HepG2 (cell line): ENCODE data around the gene NME7. TPM values are rescaled to one million over a fixed set of nuclear protein-coding genes. Genes with fewer than 3 reads are reported as not detected.

ENCODE experiments used
- AHDC1 ChIP-seq: sonication (generic); formaldehyde crosslinking; IDR thresholded peaks from 2 replicates; pipeline ENCODE4 v1.5.1; 2020; ENCODE audit warnings: mild to moderate bottlenecking, missing genetic modification reagents, borderline replicate concordance
- CCDC6 ChIP-seq: sonication (generic); formaldehyde crosslinking; IDR thresholded peaks from 2 replicates; pipeline ENCODE4 v1.8.1; 2022; ENCODE audit warnings: mild to moderate bottlenecking, missing genetic modification reagents, moderate library complexity
- FOXK2 ChIP-seq: fragments of 450-650 bp; IDR thresholded peaks from 2 replicates; pipeline ENCODE4 v1.6.1; 2016
- HMGXB4 ChIP-seq, 2 experiments: sonication (generic) in 1 of 2; formaldehyde crosslinking in 1 of 2; IDR thresholded peaks; 2 replicates each; pipeline versions ENCODE4 v1.4.0 to v1.6.1; 2018 to 2020; ENCODE audit warnings: missing genetic modification reagents in 2 of 2, borderline replicate concordance in 1 of 2, low read depth in 1 of 2, mild to moderate bottlenecking in 1 of 2, missing biosample characterization in 1 of 2
- NCOR1 ChIP-seq: fragments of 200-600 bp; sonication (generic); IDR thresholded peaks from 2 replicates; pipeline ENCODE4 v1.7.0; 2017; ENCODE audit warnings: antibody characterized with exemption, low read length, borderline replicate concordance
- NFIB ChIP-seq: sonication (generic); formaldehyde crosslinking; IDR thresholded peaks from 2 replicates; pipeline ENCODE4 v1.9.0; 2021; ENCODE audit warnings: missing genetic modification reagents, mild to moderate bottlenecking, borderline replicate concordance
- PRDM4 ChIP-seq: sonication (generic); formaldehyde crosslinking; IDR thresholded peaks from 2 replicates; pipeline ENCODE4 v1.9.0; 2021; ENCODE audit warnings: missing genetic modification reagents, borderline replicate concordance
- SNAI1 ChIP-seq: sonication (generic); formaldehyde crosslinking; IDR thresholded peaks from 2 replicates; pipeline ENCODE4 v1.5.0; 2020; ENCODE audit warnings: mild to moderate bottlenecking, missing genetic modification reagents, borderline replicate concordance
- ZHX2 ChIP-seq, 2 experiments: sonication (generic) in 1 of 2; formaldehyde crosslinking in 1 of 2; IDR thresholded peaks; 2 replicates each; pipeline versions ENCODE4 v1.6.1 to v1.9.0; 2014 to 2022; ENCODE audit warnings: antibody characterized with exemption in 1 of 2, borderline replicate concordance in 1 of 2, inconsistent platforms in 1 of 2, low read depth in 1 of 2, missing genetic modification reagents in 1 of 2
- ZIK1 ChIP-seq: sonication (generic); formaldehyde crosslinking; IDR thresholded peaks from 2 replicates; pipeline ENCODE4 v1.5.0; 2020; ENCODE audit warnings: mild to moderate bottlenecking, low read depth, missing genetic modification reagents, borderline replicate concordance
- polyA plus RNA-seq, 8 experiments: library from polyadenylated mRNA; depleted of rRNA in 3 of 8; stranded (reverse) in 7 of 8; unstranded in 1 of 8; fragments of >200 nt; fragmentation: Illumina TruSeq in 4 of 8; extraction: Trizol in 4 of 8; gene quantifications; 2 replicates each; pipeline versions ENCODE4 v1.2.1 to v1.2.3, GENCODE V29; 2011 to 2016; ENCODE audit warnings: low read depth in 4 of 8, missing spikeins in 1 of 8, mixed read lengths in 1 of 8; ENCODE audit not compliant: insufficient read depth in 1 of 8
- total RNA-seq, 5 experiments: library from RNA; depleted of rRNA; stranded (reverse); fragments of >200 nt; fragmentation: Illumina TruSeq; extraction: Trizol; gene quantifications; 2 replicates each; pipeline ENCODE4 v1.2.3, GENCODE V29; 2016; ENCODE audit warnings: low read depth in 1 of 5

NME7 gene
- total and polyA plus RNA-seq, 2 of the 13 experiments (the other 11 are each of a cell fraction or from before 2014, with no cell fraction given), result 9.4 to 22.5 TPM

- TF ChIP-seq PRDM4 (CRISPR knock-in tag), result no peak
- TF ChIP-seq ZIK1 (CRISPR knock-in tag), result no peak
- no peak for TF ChIP-seq FOXK2
- no peak for TF ChIP-seq NCOR1
- TF ChIP-seq AHDC1 (CRISPR knock-in tag), result no peak; the same call in 1 of the 2 replicates
- TF ChIP-seq NFIB, result no peak
- no peak for TF ChIP-seq CCDC6 (CRISPR knock-in tag)
- TF ChIP-seq SNAI1 (CRISPR knock-in tag), result no peak
- TF ChIP-seq ZHX2 (IDR thresholded peaks at IDR 0.05; ENCODE audit: low read depth), result no peak; the same call in 1 of the 2 replicates
- no peak for TF ChIP-seq ZHX2 (CRISPR knock-in tag; IDR thresholded peaks at IDR 0.05; ENCODE audit: borderline replicate concordance)
- TF ChIP-seq HMGXB4 (CRISPR knock-in tag; IDR thresholded peaks at IDR 0.05; ENCODE audit: borderline replicate concordance in 1 of 2, low read depth in 1 of 2), result peak in 1 of 2 experiments; percentile 45; a peak in 1 of 4 replicates
Measured at GRCh38 chr1:169367686-169368405, at the start of gene NME7, which contains the start of gene BLZF1 (continued).
